Muscle of arm (tissue), 14 donors: ENCODE data around the gene EFHB. TPM values are rescaled to one million over a fixed set of nuclear protein-coding genes. Genes with fewer than 3 reads are reported as not detected.
"Not testable (repeated sequence)": the region's sequence is repeated elsewhere in the genome, so short reads cannot be mapped to it uniquely, and the experiment has no call there.

Experiments
- DNase-seq: peaks from one replicate; pipeline ENCODE4 v3.0.0-alpha.2; 2013
- long read RNA-seq, 11 donors: transcript quantifications; one replicate each; lab custom pipeline, GENCODE V29; 2026
- polyA plus RNA-seq, 12 donors: library from polyadenylated mRNA; unstranded; fragments of 120-200 nt; gene quantifications; one replicate each; pipeline ENCODE4 v1.2.1, GENCODE V29; 2013; ENCODE audit not compliant: insufficient read length in 12 of 12

The EFHB gene
- 1 to 10 TPM in 5 of 12 donors, under 1 TPM in 5, not detected in 2; 0.19 to 2.2 (median 1.1) TPM for polyA plus RNA-seq
- long read RNA-seq, donor 1, partial matches to known transcripts, result 31 of 31 reads
- long read RNA-seq, donor 1, other reads (novel, unspliced or antisense), result 0 of 31 reads
- long read RNA-seq, donor 2, result 0 reads
- long read RNA-seq, donor 3, result 0 reads
- long read RNA-seq, donor 4, result 0 reads
- long read RNA-seq, donor 5, result 0 reads
- long read RNA-seq, donor 6, result 0 reads
- long read RNA-seq, donor 7, result 0 reads
- long read RNA-seq, donor 8, result 0 reads
- long read RNA-seq, donor 9, partial matches to known transcripts, result 0 of 2 reads
- long read RNA-seq, donor 9, other reads (novel, unspliced or antisense), result 0 of 2 reads
- long read RNA-seq, donor 10, result 0 reads
- long read RNA-seq, donor 11, result 0 reads

- peak; percentile 11 for DNase-seq
These were observed at the start of gene EFHB for GRCh38 chr3:19934098-19934566. TSS of gene EFHB (minus strand) at chr3:19934217. CDS start at chr3:19934018, 199 bp downstream.

GRCh38 chr3:19972054-19972453, 38.0 kb upstream of the EFHB start:
- DNase-seq, result no peak

GRCh38 chr3:19970327-19970726, 36.3 kb upstream of the EFHB start:
- no peak for DNase-seq

GRCh38 chr3:19967812-19968211, 33.8 kb upstream of the EFHB start:
- no peak for DNase-seq

- no peak for DNase-seq
These were observed 33.2 kb upstream of the EFHB start for GRCh38 chr3:19967208-19967607.

GRCh38 chr3:19961960-19962359, 27.9 kb upstream of the EFHB start:
- DNase-seq, result no peak

GRCh38 chr3:19960696-19961095, 26.7 kb upstream of the EFHB start:
- DNase-seq, result no peak

GRCh38 chr3:19959505-19959904, 25.5 kb upstream of the EFHB start:
- no peak for DNase-seq

- not testable (repeated sequence) for DNase-seq
These were observed 23.3 kb upstream of the EFHB start for GRCh38 chr3:19957354-19957753.

- no peak for DNase-seq
These were observed 20.7 kb upstream of the EFHB start for GRCh38 chr3:19954676-19955075.

- no peak for DNase-seq
These were observed 16.3 kb upstream of the EFHB start for GRCh38 chr3:19950316-19950715.

- DNase-seq, result no peak
These were observed 14.2 kb upstream of the EFHB start for GRCh38 chr3:19948226-19948591.

- DNase-seq, result peak; percentile 63
These were observed 13.7 kb upstream of the EFHB start for GRCh38 chr3:19947549-19948225.

- peak; percentile 97 for DNase-seq
These were observed 13.0 kb upstream of the EFHB start, which contains the start of gene RAB5A for GRCh38 chr3:19946832-19947548. TSS of gene RAB5A (plus strand) at chr3:19947097. CDS start at chr3:19950899, 3,802 bp downstream.

GRCh38 chr3:19945969-19946831, 12.2 kb upstream of the EFHB start:
- DNase-seq, result no peak

- DNase-seq, result no peak
These were observed 11.5 kb upstream of the EFHB start for GRCh38 chr3:19945534-19945933.

GRCh38 chr3:19940643-19941042, 6.6 kb upstream of the EFHB start:
- DNase-seq, result no peak

GRCh38 chr3:19938295-19938627, 4.2 kb upstream of the EFHB start:
- DNase-seq, result no peak

GRCh38 chr3:19937459-19938294, 3.7 kb upstream of the EFHB start:
- no peak for DNase-seq

GRCh38 chr3:19932422-19932821, 1.6 kb downstream of the EFHB start:
- DNase-seq, result no peak

GRCh38 chr3:19931767-19932188, 2.2 kb downstream of the EFHB start:
- no peak for DNase-seq
